Skeletal muscle cell (primary cell): ENCODE data around the gene MACROH2A1.
A peak's percentile ranks its signal among the peaks of the same experiment; 100 is the strongest.

Source experiments
- DNase-seq: peaks from one replicate; pipeline ENCODE4 v3.0.0-alpha.2; 2010; ENCODE audit warnings: low read depth
- H3K4me3 ChIP-seq: 2 replicates; pipeline ENCODE4 v1.5.1; 2011; ENCODE audit warnings: low read depth, mild to moderate bottlenecking, control low read depth, low read length, moderate library complexity

The MACROH2A1 gene

GRCh38 chr5:135362102-135362501 is 36.9 kb downstream of the MACROH2A1 start:
- no peak overlapping the region for H3K4me3 ChIP-seq
- DNase-seq, result no peak

- no peak for DNase-seq
- no peak overlapping the region for H3K4me3 ChIP-seq
Observed at GRCh38 chr5:135360278-135361274, 38.5 kb downstream of the MACROH2A1 start.

- H3K4me3 ChIP-seq, result no peak overlapping the region
- no peak for DNase-seq
Observed at GRCh38 chr5:135359374-135360165, 39.5 kb downstream of the MACROH2A1 start.

GRCh38 chr5:135357685-135358084 is 41.3 kb downstream of the MACROH2A1 start:
- no peak overlapping the region for H3K4me3 ChIP-seq
- DNase-seq, result no peak

DNA sequence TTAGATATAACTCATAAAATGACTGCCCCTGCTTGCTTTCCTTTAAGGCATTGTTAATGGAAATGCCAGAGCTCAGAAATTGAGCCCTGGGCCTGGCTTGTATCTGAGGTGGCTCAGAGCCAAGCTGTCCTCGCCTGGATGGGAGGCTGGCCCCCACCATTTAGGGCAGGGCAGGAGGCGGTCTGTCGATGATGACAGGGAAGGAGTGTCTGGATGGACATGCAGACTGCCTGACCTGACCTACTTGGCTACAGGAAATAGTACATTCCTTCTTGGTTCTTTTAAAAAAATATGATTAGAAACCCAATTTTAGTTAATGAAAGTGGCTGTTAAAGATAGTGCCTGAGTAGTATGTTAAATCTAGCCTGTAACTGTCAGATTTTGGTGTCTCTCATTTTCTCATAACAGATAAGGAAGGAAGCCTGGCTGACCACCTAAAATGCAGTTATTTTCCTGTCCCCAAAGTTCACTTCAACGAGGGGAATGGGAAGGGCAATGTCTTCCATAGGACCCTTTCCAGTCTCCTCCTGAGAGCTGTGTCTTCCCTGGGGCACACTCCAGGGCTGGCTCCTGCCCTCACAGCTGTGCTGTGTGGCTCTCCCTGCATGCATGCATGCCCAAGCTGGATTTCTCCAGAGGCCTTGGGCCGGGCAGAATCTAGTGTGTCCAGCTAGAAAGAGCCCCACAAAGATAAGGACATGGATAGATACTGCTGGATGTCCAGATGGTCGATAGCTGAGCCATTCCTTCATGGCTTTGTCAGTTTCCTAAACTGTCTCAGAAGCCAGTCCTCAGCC is 42.3 kb downstream of the MACROH2A1 start:
- no peak overlapping the region for H3K4me3 ChIP-seq
- DNase-seq, result peak; percentile 74

GRCh38 chr5:135355169-135355568 is 43.9 kb downstream of the MACROH2A1 start:
- no peak overlapping the region for H3K4me3 ChIP-seq
- no peak for DNase-seq

- peak; percentile 82 for DNase-seq
- no peak overlapping the region for H3K4me3 ChIP-seq
Observed at GRCh38 chr5:135353952-135354721, 44.9 kb downstream of the MACROH2A1 start.

DNA sequence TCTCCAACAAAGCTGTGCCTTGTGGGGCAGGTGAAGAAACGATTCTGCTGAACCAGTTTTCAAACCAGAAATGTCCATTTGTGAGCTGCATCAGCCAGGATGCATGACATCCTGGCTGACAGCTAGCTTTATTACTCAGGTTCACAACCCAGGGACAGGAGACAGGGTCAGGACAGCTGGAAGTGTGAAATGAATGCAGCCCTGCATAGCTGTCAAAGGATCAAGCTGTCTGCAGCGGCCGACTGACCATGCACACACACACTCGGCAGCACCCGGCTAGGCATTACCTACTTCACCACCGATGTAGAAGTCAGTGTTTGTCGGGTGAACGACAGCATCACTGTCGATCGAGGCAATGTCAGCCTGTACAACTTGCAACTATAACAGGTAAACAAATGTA is 48.5 kb downstream of the MACROH2A1 start:
- H3K4me3 ChIP-seq, result no peak overlapping the region
- DNase-seq, result no peak

DNA sequence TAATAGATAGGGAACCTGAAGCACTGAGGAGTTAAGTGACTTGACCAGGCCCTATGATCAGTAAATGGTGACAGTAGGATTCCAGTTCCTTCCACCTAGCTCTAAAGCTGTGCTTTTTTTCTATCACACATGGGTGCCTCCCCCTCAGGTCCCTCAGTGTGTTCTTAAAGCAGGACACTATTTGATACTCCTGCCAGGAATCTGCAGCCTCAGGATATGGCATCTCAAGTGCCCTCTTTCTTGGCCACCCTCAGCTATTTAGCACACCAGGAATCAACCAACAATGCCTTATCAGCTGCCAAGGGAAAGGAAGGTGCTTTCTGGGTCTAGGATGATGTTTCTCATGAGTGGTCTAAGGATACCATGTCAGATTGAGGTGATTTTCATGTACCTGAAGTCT is 49.1 kb downstream of the MACROH2A1 start:
- no peak overlapping the region for H3K4me3 ChIP-seq
- no peak for DNase-seq

DNA sequence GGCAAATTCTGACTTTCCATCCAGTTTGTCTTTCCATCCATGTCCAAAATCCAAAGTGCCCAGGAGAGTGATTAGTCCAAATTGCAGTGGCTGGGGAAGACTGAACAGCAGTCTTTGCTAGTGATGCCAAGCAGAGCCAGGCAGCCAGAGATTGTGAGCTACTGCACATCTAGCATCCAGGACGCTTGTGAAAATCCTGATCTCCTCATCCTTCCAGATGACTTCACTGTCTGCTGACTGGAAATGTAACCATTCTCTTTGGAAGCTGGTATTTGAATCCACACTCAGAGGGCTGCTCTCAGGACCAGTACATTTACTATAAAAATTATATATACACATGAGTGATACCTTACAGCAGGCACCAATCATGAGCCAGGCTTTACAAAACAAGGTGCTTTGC is 49.6 kb downstream of the MACROH2A1 start:
- H3K4me3 ChIP-seq, result no peak overlapping the region

GRCh38 chr5:135348918-135349317 is 50.1 kb downstream of the MACROH2A1 start:
- H3K4me3 ChIP-seq, result no peak overlapping the region
- DNase-seq, result no peak

More for the DNA sequence above, 49.6 kb downstream of the MACROH2A1 start:
- DNase-seq, result no peak

DNA sequence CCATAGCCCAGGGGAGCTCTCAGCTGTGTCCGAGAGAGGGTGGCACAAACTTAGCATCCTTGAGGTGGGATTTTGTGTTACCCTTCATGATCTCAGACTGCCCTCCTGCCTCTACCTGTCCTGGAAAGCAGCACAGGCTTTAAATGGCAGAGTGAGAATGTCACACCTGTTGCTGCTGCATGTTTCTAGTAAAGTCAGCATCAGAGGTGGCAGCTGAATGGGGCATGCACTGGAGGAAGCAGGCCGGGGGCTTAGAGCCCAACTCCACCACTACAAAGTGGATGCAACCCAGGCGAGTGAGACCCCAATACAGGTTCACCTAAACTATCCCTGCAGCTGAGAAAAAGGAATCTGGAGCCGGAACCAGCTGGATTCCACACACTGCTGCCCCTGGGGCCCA is 51.6 kb downstream of the MACROH2A1 start:
- no peak overlapping the region for H3K4me3 ChIP-seq

DNA sequence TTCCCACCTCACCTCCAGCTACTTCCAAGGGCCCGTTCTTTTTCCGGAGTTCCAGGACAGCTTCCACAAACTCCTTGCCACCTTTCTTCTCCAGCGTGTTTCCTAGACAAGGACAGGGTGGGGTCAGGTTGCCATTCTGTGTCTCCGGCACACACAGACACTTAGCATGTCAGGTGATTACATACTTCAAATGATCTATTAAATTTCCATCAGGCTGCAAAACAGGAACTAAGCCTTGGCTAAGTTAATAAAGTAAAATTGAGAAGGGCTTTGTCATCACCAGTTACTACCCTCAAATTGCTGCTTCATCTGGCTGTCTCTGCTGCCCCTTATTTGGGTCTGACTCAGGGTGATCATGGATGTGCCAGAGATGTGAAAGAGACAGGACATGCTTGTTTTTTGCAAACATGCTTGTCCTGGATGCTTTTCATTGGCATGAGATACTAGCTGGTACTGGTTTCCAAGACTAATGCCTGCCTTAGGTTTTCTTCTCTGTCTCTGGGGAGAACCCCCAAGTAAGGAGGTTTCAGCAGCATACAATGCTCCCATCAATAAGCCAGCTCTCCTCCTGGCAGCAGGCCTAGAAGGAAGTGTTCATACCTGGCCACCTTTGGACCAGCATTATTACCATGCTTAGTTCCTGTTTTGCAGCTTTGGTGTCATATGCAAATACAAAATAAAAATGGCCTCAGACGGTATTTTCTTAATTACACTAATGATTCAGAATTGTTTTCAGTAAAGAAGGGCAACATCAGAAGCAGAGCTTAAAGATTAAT is 52.9 kb downstream of the MACROH2A1 start:
- DNase-seq, result no peak
- H3K4me3 ChIP-seq, result no peak overlapping the region

More for the DNA sequence above, 51.6 kb downstream of the MACROH2A1 start:
- no peak for DNase-seq

GRCh38 chr5:135344349-135344748 is 54.7 kb downstream of the MACROH2A1 start:
- no peak for DNase-seq
- H3K4me3 ChIP-seq, result no peak overlapping the region

GRCh38 chr5:135343413-135343812 is 55.6 kb downstream of the MACROH2A1 start:
- no peak for DNase-seq
- H3K4me3 ChIP-seq, result no peak overlapping the region

DNA sequence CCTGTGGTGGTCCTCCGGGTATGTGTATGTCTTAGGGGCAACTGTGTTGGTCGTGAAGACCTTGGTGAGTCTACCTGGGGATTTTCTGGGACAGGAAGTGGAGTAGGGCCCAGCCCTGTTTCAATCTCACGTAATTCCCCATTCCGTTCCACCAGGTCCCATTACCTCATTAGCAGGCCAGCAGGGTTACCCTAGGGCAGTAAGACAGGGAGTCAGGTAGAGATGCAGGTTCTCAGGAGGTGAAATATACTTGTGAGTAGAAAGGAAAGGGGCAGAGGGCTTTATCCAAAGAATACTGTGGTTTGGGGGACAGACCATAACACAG is 56.5 kb downstream of the MACROH2A1 start:
- H3K4me3 ChIP-seq, result no peak overlapping the region
- DNase-seq, result no peak

GRCh38 chr5:135341696-135342550 is 57.1 kb downstream of the MACROH2A1 start:
- no peak overlapping the region for H3K4me3 ChIP-seq
- DNase-seq, result no peak
